ENCODE measurements around the gene C11orf91.
"Not testable (repeated sequence)": the region's sequence is repeated elsewhere in the genome, so short reads cannot be mapped to it uniquely, and the experiment has no call there.

DNA sequence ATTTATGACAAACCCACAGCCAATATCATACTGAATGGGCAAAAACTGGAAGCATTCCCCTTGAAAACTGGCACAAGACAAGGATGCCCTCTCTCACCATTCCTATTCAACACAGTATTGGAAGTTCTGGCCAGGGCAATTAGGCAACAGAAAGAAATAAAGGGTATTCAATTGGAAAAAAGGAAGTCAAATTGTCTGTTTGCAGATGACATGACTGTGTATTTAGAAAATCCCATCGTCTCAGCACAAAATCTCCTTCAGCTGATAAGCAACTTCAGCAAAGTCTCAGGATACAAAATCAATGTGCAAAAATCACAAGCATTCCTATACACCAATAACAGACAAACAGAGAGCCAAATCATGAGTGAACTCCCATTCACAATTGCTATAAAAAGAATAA, 26.9 kb upstream of the C11orf91 start:
- TF ChIP-seq, protein P1, sequence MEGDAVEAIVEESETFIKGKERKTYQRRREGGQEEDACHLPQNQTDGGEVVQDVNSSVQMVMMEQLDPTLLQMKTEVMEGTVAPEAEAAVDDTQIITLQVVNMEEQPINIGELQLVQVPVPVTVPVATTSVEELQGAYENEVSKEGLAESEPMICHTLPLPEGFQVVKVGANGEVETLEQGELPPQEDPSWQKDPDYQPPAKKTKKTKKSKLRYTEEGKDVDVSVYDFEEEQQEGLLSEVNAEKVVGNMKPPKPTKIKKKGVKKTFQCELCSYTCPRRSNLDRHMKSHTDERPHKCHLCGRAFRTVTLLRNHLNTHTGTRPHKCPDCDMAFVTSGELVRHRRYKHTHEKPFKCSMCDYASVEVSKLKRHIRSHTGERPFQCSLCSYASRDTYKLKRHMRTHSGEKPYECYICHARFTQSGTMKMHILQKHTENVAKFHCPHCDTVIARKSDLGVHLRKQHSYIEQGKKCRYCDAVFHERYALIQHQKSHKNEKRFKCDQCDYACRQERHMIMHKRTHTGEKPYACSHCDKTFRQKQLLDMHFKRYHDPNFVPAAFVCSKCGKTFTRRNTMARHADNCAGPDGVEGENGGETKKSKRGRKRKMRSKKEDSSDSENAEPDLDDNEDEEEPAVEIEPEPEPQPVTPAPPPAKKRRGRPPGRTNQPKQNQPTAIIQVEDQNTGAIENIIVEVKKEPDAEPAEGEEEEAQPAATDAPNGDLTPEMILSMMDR (IDR thresholded peaks at IDR 0.05; ENCODE audit: control extremely low read depth in 1 of 3, insufficient read depth in 1 of 3, low read depth in 1 of 3, low read length in 3 of 3): not testable (repeated sequence)
- TF ChIP-seq POLR2AphosphoS5 (IDR thresholded peaks at IDR 0.05; ENCODE audit: low read depth, low read length); NRF1 (IDR thresholded peaks at IDR 0.05; ENCODE audit: low read depth, low read length); EZH2 (IDR thresholded peaks at IDR 0.05; ENCODE audit: low read depth, low read length, severe bottlenecking); POLR2A (IDR thresholded peaks at IDR 0.05; ENCODE audit: control extremely low read depth in 1 of 2, low read depth in 2 of 2, low read length in 2 of 2); CBX5 (IDR thresholded peaks at IDR 0.05; ENCODE audit: low read depth, low read length); TEAD4 (IDR thresholded peaks at IDR 0.05; ENCODE audit: low read depth, low read length); JUN (IDR thresholded peaks at IDR 0.05; ENCODE audit: low read depth, low read length); FOSL1 (IDR thresholded peaks at IDR 0.05; ENCODE audit: insufficient read depth, low read depth, low read length); ZNF274 (IDR thresholded peaks at IDR 0.05; ENCODE audit: borderline replicate concordance, extremely low read depth, low read length); EP300 (IDR thresholded peaks at IDR 0.05; ENCODE audit: borderline replicate concordance in 1 of 2, low read depth in 2 of 2, low read length in 2 of 2): not testable (repeated sequence)
- TF ChIP-seq, protein P2, sequence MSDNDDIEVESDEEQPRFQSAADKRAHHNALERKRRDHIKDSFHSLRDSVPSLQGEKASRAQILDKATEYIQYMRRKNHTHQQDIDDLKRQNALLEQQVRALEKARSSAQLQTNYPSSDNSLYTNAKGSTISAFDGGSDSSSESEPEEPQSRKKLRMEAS (IDR thresholded peaks at IDR 0.05): not testable (repeated sequence)
- TF ChIP-seq, protein P3, sequence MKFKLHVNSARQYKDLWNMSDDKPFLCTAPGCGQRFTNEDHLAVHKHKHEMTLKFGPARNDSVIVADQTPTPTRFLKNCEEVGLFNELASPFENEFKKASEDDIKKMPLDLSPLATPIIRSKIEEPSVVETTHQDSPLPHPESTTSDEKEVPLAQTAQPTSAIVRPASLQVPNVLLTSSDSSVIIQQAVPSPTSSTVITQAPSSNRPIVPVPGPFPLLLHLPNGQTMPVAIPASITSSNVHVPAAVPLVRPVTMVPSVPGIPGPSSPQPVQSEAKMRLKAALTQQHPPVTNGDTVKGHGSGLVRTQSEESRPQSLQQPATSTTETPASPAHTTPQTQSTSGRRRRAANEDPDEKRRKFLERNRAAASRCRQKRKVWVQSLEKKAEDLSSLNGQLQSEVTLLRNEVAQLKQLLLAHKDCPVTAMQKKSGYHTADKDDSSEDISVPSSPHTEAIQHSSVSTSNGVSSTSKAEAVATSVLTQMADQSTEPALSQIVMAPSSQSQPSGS (IDR thresholded peaks at IDR 0.05; ENCODE audit: low read length): not testable (repeated sequence)

All from H1 (cell line).